Activated CD8-positive, alpha-beta T cell treated with anti-CD3 and anti-CD28 coated beads for 36 hours (primary cell): Measurements from ENCODE around the gene CHN1. TPM values are rescaled to one million over a fixed set of nuclear protein-coding genes. Genes with fewer than 3 reads are reported as not detected.

Experiments used
- ATAC-seq: fragments of 200-7000 bp; cut with Tn5 transposase; one replicate; pipeline ENCODE4 v1.10.0; 2021; ENCODE audit warnings: mild to moderate bottlenecking, moderate library complexity
- CTCF ChIA-PET: fragments of 350-600 bp; sonication (Branson Sonifier 250); formaldehyde crosslinking; loops from one replicate; lab custom pipeline; 2021; ENCODE audit warnings: antibody characterized with exemption; lab: Charles Lee
- POLR2A ChIA-PET: fragments of 350-600 bp; sonication (Branson Sonifier 250); formaldehyde crosslinking; loops from one replicate; lab custom pipeline; 2021; ENCODE audit warnings: antibody characterized with exemption; lab: Charles Lee
- DNase-seq: peaks from one replicate; pipeline ENCODE4 v3.0.0-alpha.2; 2020
- H3K27ac Mint-ChIP-seq: one replicate; pipeline ENCODE4 v1.8.0; 2021; ENCODE audit warnings: mild to moderate bottlenecking, mixed read lengths
- H3K27me3 Mint-ChIP-seq: one replicate; pipeline ENCODE4 v1.8.0; 2021; ENCODE audit warnings: mixed read lengths
- H3K36me3 Mint-ChIP-seq: one replicate; pipeline ENCODE4 v1.8.0; 2021; ENCODE audit warnings: low read depth, mixed read lengths
- H3K4me1 Mint-ChIP-seq: one replicate; pipeline ENCODE4 v1.8.0; 2021; ENCODE audit warnings: low read depth, mixed read lengths
- H3K4me3 Mint-ChIP-seq: one replicate; pipeline ENCODE4 v1.8.0; 2021; ENCODE audit warnings: mild to moderate bottlenecking, moderate library complexity, mixed read lengths
- H3K9me3 Mint-ChIP-seq: one replicate; pipeline ENCODE4 v1.8.0; 2021; ENCODE audit warnings: mixed read lengths
- CTCF ChIP-seq: fragments of 200-600 bp; IDR thresholded peaks from one replicate; pipeline ENCODE4 v1.8.0; 2022; ENCODE audit warnings: antibody characterized with exemption, mild to moderate bottlenecking
- intact Hi-C: fragments of 100-400 bp; cut with micrococcal nuclease; formaldehyde crosslinking; loops from one replicate; pipeline ENCODE4 v1.10.0; 2022
- total RNA-seq, 2 experiments: library from RNA; stranded (reverse); gene quantifications; one replicate each; pipeline ENCODE4 v1.2.3, GENCODE V29; 2021

The CHN1 gene
- total RNA-seq, 2 experiments from 2014 or later, result 2.9 to 3.0 TPM

GRCh38 chr2:174916270-174916930 lies 88.8 kb downstream of the CHN1 start:
- CTCF ChIA-PET, result interaction anchor here (1.0 kb wide), 1 partner anchor 167 kb away, joined by 3 read pairs; no protein-coding TSS in a partner anchor
- H3K4me3 Mint-ChIP-seq, result no peak overlapping the region
- ATAC-seq, result no peak

GRCh38 chr2:174914853-174915760 lies 90.1 kb downstream of the CHN1 start:
- ChIA-PET CTCF (interaction anchor here (1.2 to 2.5 kb wide), 2 partner anchors 143 to 215 kb away, joined by 3 to 9 read pairs; no protein-coding TSS in a partner anchor), POLR2A (no interaction called here)
- Mint-ChIP-seq H3K9me3 (no peaks in the 10 kb centered on the region), H3K27me3 (no peaks in the 10 kb centered on the region), H3K36me3 (no peaks in the 10 kb centered on the region), H3K4me1 (no peaks in the 10 kb centered on the region), H3K4me3 (no peak overlapping the region), H3K27ac (no peak overlapping the region)
- TF ChIP-seq CTCF, result no peak
- intact Hi-C loops, result no loop called here
- no peak for ATAC-seq
- no peak for DNase-seq

More at GRCh38 chr2:174916270-174916930, 88.8 kb downstream of the CHN1 start:
- Mint-ChIP-seq H3K36me3 (no peaks in the 10 kb centered on the region), H3K27ac (no peak overlapping the region), H3K4me1 (no peaks in the 10 kb centered on the region), H3K9me3 (no peaks in the 10 kb centered on the region), H3K27me3 (no peaks in the 10 kb centered on the region)
- POLR2A ChIA-PET, result interaction anchor here (0.6 kb wide), 1 partner anchor 57 kb away, joined by 3 read pairs; no protein-coding TSS in a partner anchor
- TF ChIP-seq CTCF, result no peak
- intact Hi-C loops, result no loop called here
- no peak for DNase-seq

GRCh38 chr2:174908284-174908683 lies 96.9 kb downstream of the CHN1 start:
- ChIA-PET CTCF (interaction anchor here (1.0 kb wide), 1 partner anchor 11 kb away, joined by 3 read pairs; no protein-coding TSS in a partner anchor), POLR2A (no interaction called here)
- Mint-ChIP-seq H3K4me3 (no peak overlapping the region), H3K36me3 (no peaks in the 10 kb centered on the region), H3K27me3 (peaks cover 4% of the 10 kb centered on the region), H3K9me3 (no peaks in the 10 kb centered on the region), H3K4me1 (peaks cover under 1% of the 10 kb centered on the region), H3K27ac (no peak overlapping the region)
- intact Hi-C loops, result no loop called here
- ATAC-seq (no peak), DNase-seq (no peak)
- no peak for TF ChIP-seq CTCF

GRCh38 chr2:174903264-174903556 lies 102.0 kb downstream of the CHN1 start:
- ATAC-seq (no peak), DNase-seq (no peak)
- no peak overlapping the region for H3K27ac Mint-ChIP-seq

More at GRCh38 chr2:174903264-174903556, 102.0 kb downstream of the CHN1 start:
- H3K4me1 Mint-ChIP-seq, result peaks cover 24% of the 10 kb centered on the region
- no peak for TF ChIP-seq CTCF
- H3K36me3 Mint-ChIP-seq, result no peaks in the 10 kb centered on the region
- POLR2A ChIA-PET, result no interaction called here
- intact Hi-C loops, result no loop called here
- no peaks in the 10 kb centered on the region for H3K9me3 Mint-ChIP-seq
- H3K27me3 Mint-ChIP-seq, result no peaks in the 10 kb centered on the region
- no peak overlapping the region for H3K4me3 Mint-ChIP-seq
- CTCF ChIA-PET, result interaction anchor here (1.1 to 3.0 kb wide), 4 partner anchors 16 to 154 kb away, joined by 3 to 18 read pairs (median 6); no protein-coding TSS in a partner anchor
